H1 (cell line): ENCODE data around the gene ALPK3. TPM values are rescaled to one million over a fixed set of nuclear protein-coding genes. Genes with fewer than 3 reads are reported as not detected.

Experiments used
- CTCF ChIA-PET: fragments of 300-600 bp; sonication (Branson Sonifier 250); formaldehyde crosslinking; loops from one replicate; lab custom pipeline; 2021; ENCODE audit not compliant: partially characterized antibody; lab: Charles Lee
- POLR2A ChIA-PET: fragments of 300-600 bp; sonication (Branson Sonifier 250); formaldehyde crosslinking; loops from one replicate; lab custom pipeline; 2021; ENCODE audit warnings: inconsistent platforms; ENCODE audit not compliant: partially characterized antibody; lab: Charles Lee
- DNase-seq, 2 experiments: peaks; one replicate each; pipeline versions ENCODE4 v3.0.0 to v3.0.0-alpha.2; 2010 to 2022; ENCODE audit warnings: low spot score in 2 of 2, low read depth in 1 of 2, mixed read lengths in 1 of 2
- FAIRE-seq: peaks from 2 replicates; lab custom pipeline; 2011; peaks lifted over from hg19 to GRCh38; lab: Jason Lieb, UNC
- H2AFZ ChIP-seq: 2 replicates; pipeline ENCODE4 v1.8.1; 2012; ENCODE audit warnings: low read length, inconsistent platforms
- H2AK5ac ChIP-seq: 2 replicates; pipeline ENCODE4 v1.6.1; 2013; ENCODE audit warnings: low read depth, low read length
- H2BK120ac ChIP-seq: replicated peaks from 2 replicates; pipeline ENCODE3; 2013; ENCODE audit warnings: low read depth, low read length, inconsistent platforms
- H2BK12ac ChIP-seq: 2 replicates; pipeline ENCODE4 v1.6.1; 2013; ENCODE audit warnings: low read depth, low read length
- H2BK15ac ChIP-seq: 2 replicates; pipeline ENCODE4 v1.6.1; 2013; ENCODE audit warnings: low read length
- H2BK20ac ChIP-seq: 2 replicates; pipeline ENCODE4 v1.6.1; 2013; ENCODE audit warnings: low read length
- H2BK5ac ChIP-seq: 2 replicates; pipeline ENCODE4 v1.6.1; 2013; ENCODE audit warnings: low read depth, low read length
- H3K14ac ChIP-seq: 2 replicates; pipeline ENCODE4 v1.6.1; 2013; ENCODE audit warnings: inconsistent platforms; ENCODE audit not compliant: insufficient read length
- H3K18ac ChIP-seq: 2 replicates; pipeline ENCODE4 v1.6.1; 2013; ENCODE audit warnings: low read length; ENCODE audit errors: extremely low read depth
- H3K23ac ChIP-seq: 2 replicates; pipeline ENCODE4 v1.6.1; 2013; ENCODE audit warnings: inconsistent platforms; ENCODE audit not compliant: insufficient read length
- H3K23me2 ChIP-seq: 2 replicates; pipeline ENCODE4 v1.6.1; 2013; ENCODE audit warnings: low read depth, low read length
- H3K27ac ChIP-seq: 2 replicates; pipeline ENCODE4 v1.6.1; 2011; ENCODE audit warnings: low read depth, low read length, inconsistent platforms
- H3K27me3 ChIP-seq, 4 experiments: replicated peaks in 1 of 4; 1 replicate in 1 of 4; 2 replicates in 3 of 4; pipeline versions ENCODE4 v1.6.1 to v1.8.1; 2011 to 2013; ENCODE audit warnings: low read length in 3 of 4, mild to moderate bottlenecking in 3 of 4, inconsistent platforms in 2 of 4, mixed read lengths in 2 of 4, moderate library complexity in 1 of 4; ENCODE audit not compliant: control insufficient read depth in 3 of 4, insufficient read depth in 3 of 4; ENCODE audit errors: extremely low read depth in 1 of 4
- H3K36me3 ChIP-seq, 4 experiments: 2 replicates each; pipeline versions ENCODE4 v1.6.1 to v1.8.1; 2011 to 2013; ENCODE audit warnings: mild to moderate bottlenecking in 4 of 4, low read length in 3 of 4, moderate library complexity in 2 of 4, control low read depth in 1 of 4, inconsistent platforms in 1 of 4; ENCODE audit not compliant: insufficient read depth in 4 of 4, control insufficient read depth in 2 of 4
- H3K4ac ChIP-seq: replicated peaks from 2 replicates; pipeline ENCODE3; 2013; ENCODE audit warnings: low read length, low read depth, mixed read lengths, inconsistent platforms; ENCODE audit not compliant: insufficient read length
- H3K4me1 ChIP-seq, 4 experiments: replicated peaks in 1 of 4; 1 replicate in 1 of 4; 2 replicates in 3 of 4; pipeline versions ENCODE4 v1.6.1 to v1.8.1; 2011 to 2013; ENCODE audit warnings: low read length in 3 of 4, inconsistent platforms in 2 of 4, mixed read lengths in 1 of 4; ENCODE audit not compliant: insufficient read depth in 4 of 4, control insufficient read depth in 3 of 4
- H3K4me2 ChIP-seq, 2 experiments: 2 replicates each; pipeline versions ENCODE4 v1.6.1 to v1.8.1; 2011 to 2013; ENCODE audit warnings: low read depth in 2 of 2, low read length in 2 of 2, control low read depth in 1 of 2, inconsistent platforms in 1 of 2, mild to moderate bottlenecking in 1 of 2; ENCODE audit not compliant: insufficient read depth in 1 of 2
- H3K4me3 ChIP-seq, 4 experiments: fragments of 200-600, 300-600 bp in 1 of 4; sonication (generic), shearing (Covaris generic), sonication (Bioruptor Twin) in 1 of 4; 2 replicates each; pipeline versions ENCODE4 v1.5.1 to v1.8.1; 2011 to 2016; ENCODE audit warnings: low read length in 4 of 4, low read depth in 3 of 4, control low read depth in 2 of 4, inconsistent platforms in 2 of 4, mild to moderate bottlenecking in 2 of 4, mixed read lengths in 1 of 4, moderate library complexity in 1 of 4; ENCODE audit not compliant: insufficient read depth in 2 of 4; ENCODE audit errors: extremely low read depth in 1 of 4
- H3K56ac ChIP-seq: replicated peaks from 2 replicates; pipeline ENCODE3; 2013; ENCODE audit warnings: low read depth, mild to moderate bottlenecking, mixed read lengths, low read length, inconsistent platforms; ENCODE audit not compliant: insufficient read length
- H3K79me1 ChIP-seq: 2 replicates; pipeline ENCODE4 v1.6.1; 2013; ENCODE audit warnings: low read depth, low read length, control low read depth
- H3K79me2 ChIP-seq, 2 experiments: 2 replicates each; pipeline versions ENCODE4 v1.6.1 to v1.8.1; 2012 to 2013; ENCODE audit warnings: low read length in 2 of 2, mild to moderate bottlenecking in 2 of 2, inconsistent platforms in 1 of 2; ENCODE audit not compliant: insufficient read depth in 2 of 2, control insufficient read depth in 1 of 2
- H3K9ac ChIP-seq, 4 experiments: replicated peaks in 1 of 4; 1 replicate in 1 of 4; 2 replicates in 3 of 4; pipeline versions ENCODE4 v1.6.1 to v1.8.1; 2011 to 2013; ENCODE audit warnings: low read depth in 3 of 4, low read length in 3 of 4, control low read depth in 2 of 4, mild to moderate bottlenecking in 2 of 4, moderate library complexity in 2 of 4, inconsistent platforms in 1 of 4; ENCODE audit errors: extremely low read depth in 1 of 4
- H3K9me3 ChIP-seq, 2 experiments: 2 replicates each; pipeline versions ENCODE4 v1.6.1 to v1.8.1; 2012 to 2013; ENCODE audit warnings: mild to moderate bottlenecking in 2 of 2, moderate library complexity in 2 of 2, control low read depth in 1 of 2, inconsistent platforms in 1 of 2, low read depth in 1 of 2, low read length in 1 of 2, mixed read lengths in 1 of 2; ENCODE audit not compliant: insufficient read depth in 2 of 2
- H4K20me1 ChIP-seq, 2 experiments: replicated peaks in 1 of 2; 2 replicates each; pipeline versions ENCODE3 to v1.8.1; 2011 to 2013; ENCODE audit warnings: inconsistent platforms in 2 of 2, low read length in 2 of 2, mild to moderate bottlenecking in 1 of 2; ENCODE audit not compliant: insufficient read depth in 2 of 2, control insufficient read depth in 1 of 2
- H4K5ac ChIP-seq: 2 replicates; pipeline ENCODE4 v1.6.1; 2013; ENCODE audit warnings: low read length, low read depth, mixed read lengths, inconsistent platforms; ENCODE audit not compliant: insufficient read length
- H4K8ac ChIP-seq: 2 replicates; pipeline ENCODE4 v1.8.0; 2013; ENCODE audit warnings: mild to moderate bottlenecking, moderate library complexity, low read length, inconsistent platforms; ENCODE audit not compliant: insufficient read depth; ENCODE audit errors: extremely low read depth
- H4K91ac ChIP-seq: replicated peaks from 2 replicates; pipeline ENCODE3; 2013; ENCODE audit warnings: low read length, mixed read lengths, inconsistent platforms; ENCODE audit not compliant: insufficient read length
- ATF3 ChIP-seq: IDR thresholded peaks from 2 replicates; pipeline ENCODE4 v1.6.1; 2011; ENCODE audit warnings: low read depth, mild to moderate bottlenecking, low read length; ENCODE audit not compliant: insufficient read depth
- SP2 ChIP-seq: IDR thresholded peaks from 2 replicates; pipeline ENCODE4 v1.6.1; 2012; ENCODE audit warnings: mild to moderate bottlenecking, low read length, inconsistent platforms
- WGBS, 2 experiments: shearing (Covaris generic) in 1 of 2; methylation state at CpG; one replicate each; pipeline versions ENCODE4 v1.1.6 to v1.1.7; 2013 to 2015; ENCODE audit warnings: low lambda C conversion rate in 2 of 2, mixed read lengths in 2 of 2, inconsistent platforms in 1 of 2, low coverage in 1 of 2, missing lambda C conversion rate in 1 of 2; ENCODE audit not compliant: insufficient replicate concordance in 2 of 2, insufficient coverage in 1 of 2, insufficient read length in 1 of 2; ENCODE audit errors: extremely low coverage in 1 of 2, missing lambda C conversion rate in 1 of 2; 5-methylcytosine and 5-hydroxymethylcytosine counted together
- polyA plus RNA-seq, 7 experiments: library from polyadenylated mRNA; depleted of rRNA in 3 of 7; stranded (reverse) in 5 of 7; unstranded in 2 of 7; fragments of >200 nt in 5 of 7; fragments of 200-250 nt in 2 of 7; gene quantifications; 1 replicate in 5 of 7; 2 replicates in 1 of 7; 4 replicates in 1 of 7; pipeline versions ENCODE4 v1.2.1 to v1.2.3, GENCODE V29; 2011 to 2013; ENCODE audit warnings: missing spikeins in 2 of 7, mixed read lengths in 2 of 7
- total RNA-seq: library from RNA; stranded (reverse); fragmentation: NEBNext Ultra II Directional; extraction: Animal tissue kit (Norgen Biotek cat#: 25700); gene quantifications from 2 replicates; pipeline ENCODE4 v1.2.1, GENCODE V29; 2021

The ALPK3 gene
- total and polyA plus RNA-seq, 2 of the 8 experiments (the other 6 are each of a cell fraction or from before 2014, with no cell fraction given), result 4.4 to 19.2 TPM

GRCh38 chr15:84917452-84917851, 100.3 kb downstream of the ALPK3 start:
- no peaks in the 10 kb centered on the region for H3K23me2 ChIP-seq
- no peak overlapping the region for H2AK5ac ChIP-seq
- WGBS, 2 experiments, result 100% methylated on average over 1 of the region's 1 CpG; no CpG with 5 or more reads in 1 of the 2 experiments
- TF ChIP-seq ATF3 (no peak), SP2 (no peak)
- H3K9ac ChIP-seq, result no peak overlapping the region
- FAIRE-seq (no peak), DNase-seq (no peak)
- H2BK120ac ChIP-seq, result no peak overlapping the region
- ChIA-PET POLR2A (no interaction called here), CTCF (interaction anchor here (0.9 to 1.1 kb wide), 3 partner anchors 11 to 346 kb away, joined by 3 to 9 read pairs (median 4); no protein-coding TSS in a partner anchor)
- no peak overlapping the region for H3K4ac ChIP-seq
- H3K36me3 ChIP-seq, result no peaks in the 10 kb centered on the region
- no peak overlapping the region for H3K4me2 ChIP-seq
- H3K9me3 ChIP-seq, result no peaks in the 10 kb centered on the region
- no peak overlapping the region for H3K23ac ChIP-seq
- H3K4me3 ChIP-seq, result no peak overlapping the region
- no peak overlapping the region for H4K8ac ChIP-seq
- no peaks in the 10 kb centered on the region for H3K27me3 ChIP-seq
- no peak overlapping the region for H3K18ac ChIP-seq
- no peak overlapping the region for H2BK5ac ChIP-seq
- no peak overlapping the region for H4K91ac ChIP-seq
- H2BK12ac ChIP-seq, result no peak overlapping the region
- H3K4me1 ChIP-seq, result no peaks in the 10 kb centered on the region
- H4K20me1 ChIP-seq, result no peaks in the 10 kb centered on the region
- no peaks in the 10 kb centered on the region for H3K79me1 ChIP-seq
- H3K56ac ChIP-seq, result no peak overlapping the region
- H3K79me2 ChIP-seq, result no peaks in the 10 kb centered on the region
- no peak overlapping the region for H2AFZ ChIP-seq
- H4K5ac ChIP-seq, result no peak overlapping the region
- H3K27ac ChIP-seq, result no peak overlapping the region
- H2BK20ac ChIP-seq, result no peak overlapping the region
- H2BK15ac ChIP-seq, result no peak overlapping the region
- H3K14ac ChIP-seq, result no peak overlapping the region
